ENCODE results near the gene NRN1.
"Not testable (repeated sequence)": the region's sequence is repeated elsewhere in the genome, so short reads cannot be mapped to it uniquely, and the experiment has no call there.

Gene NRN1

DNA sequence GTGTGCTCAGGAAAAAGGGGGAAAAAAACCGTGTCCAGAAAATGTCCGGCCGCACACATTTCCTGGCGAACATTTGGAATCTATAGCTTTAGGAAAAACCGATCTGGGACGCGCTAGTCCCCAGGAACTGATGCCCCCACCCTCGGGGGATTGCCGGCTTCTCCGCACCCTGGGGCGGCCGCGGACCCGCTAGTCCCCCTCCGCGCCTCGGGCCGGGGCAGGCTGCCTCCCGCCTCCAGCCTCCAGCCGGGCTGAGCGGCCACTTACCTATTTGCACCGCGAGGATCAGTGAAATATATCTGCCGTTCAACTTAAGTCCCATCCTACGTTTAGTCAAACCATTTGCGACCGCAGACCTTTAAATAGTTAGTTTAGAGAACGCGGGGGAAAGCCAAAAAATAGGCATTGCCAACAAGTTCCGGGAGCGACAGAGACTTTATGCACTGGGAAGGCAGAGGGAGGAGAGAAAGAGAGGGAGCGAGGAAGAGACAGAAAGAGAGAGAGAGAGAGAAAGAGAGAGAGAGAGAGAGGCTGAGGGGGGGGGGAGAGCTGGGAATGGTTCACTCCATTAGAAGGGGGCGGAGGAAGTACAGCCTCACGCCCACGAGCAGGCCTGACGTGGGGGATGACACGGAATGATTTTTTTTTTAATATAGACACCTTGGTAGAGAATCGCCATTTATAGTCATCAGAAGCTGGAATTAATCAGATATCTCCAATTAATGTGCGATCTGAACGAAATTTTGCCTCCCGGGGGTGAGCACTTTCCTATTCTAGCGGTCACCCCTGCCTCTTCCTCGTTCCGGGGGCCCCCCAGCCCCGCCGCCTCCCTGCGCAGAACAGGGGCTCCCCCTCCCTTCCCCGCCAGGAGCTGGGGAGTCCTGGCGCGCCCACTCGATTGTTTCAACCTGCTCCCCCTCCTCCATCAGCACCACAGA is at the start of gene NRN1:
TSS of gene NRN1 (minus strand) at position 498 of the 938 bp plus-strand sequence. CDS start at position 322, 176 bp downstream.
- DNase-seq, result no peak

- DNase-seq, result no peak
These were observed 45.5 kb upstream of the NRN1 start for GRCh38 chr6:6052216-6052615.

DNA sequence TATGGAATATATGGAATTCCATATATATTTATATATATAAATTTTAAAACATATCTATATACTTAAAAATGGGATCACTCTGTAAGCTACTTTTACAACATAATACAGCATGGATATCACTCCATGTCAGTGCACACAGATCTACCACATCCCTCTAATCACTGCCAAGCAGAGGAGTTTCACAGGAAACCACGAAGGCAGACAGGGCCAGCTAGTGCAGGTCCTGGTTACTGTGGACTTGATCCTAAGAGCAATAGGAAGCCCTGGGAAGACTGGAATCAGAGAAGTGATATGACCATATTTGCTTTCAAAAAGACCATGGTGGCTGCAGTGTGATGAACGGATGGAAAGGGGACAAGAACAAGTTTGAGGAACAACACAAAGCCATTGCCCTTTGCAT is 40.0 kb upstream of the NRN1 start:
- DNase-seq, result no peak

GRCh38 chr6:6039946-6040509 is 33.3 kb upstream of the NRN1 start:
- DNase-seq, result no peak

GRCh38 chr6:6037179-6037578 is 30.5 kb upstream of the NRN1 start:
- DNase-seq, result no peak

- DNase-seq, result no peak
These were observed 27.1 kb upstream of the NRN1 start for GRCh38 chr6:6033858-6034257.

GRCh38 chr6:6026513-6027205 is 19.9 kb upstream of the NRN1 start:
- no peak for DNase-seq

DNA sequence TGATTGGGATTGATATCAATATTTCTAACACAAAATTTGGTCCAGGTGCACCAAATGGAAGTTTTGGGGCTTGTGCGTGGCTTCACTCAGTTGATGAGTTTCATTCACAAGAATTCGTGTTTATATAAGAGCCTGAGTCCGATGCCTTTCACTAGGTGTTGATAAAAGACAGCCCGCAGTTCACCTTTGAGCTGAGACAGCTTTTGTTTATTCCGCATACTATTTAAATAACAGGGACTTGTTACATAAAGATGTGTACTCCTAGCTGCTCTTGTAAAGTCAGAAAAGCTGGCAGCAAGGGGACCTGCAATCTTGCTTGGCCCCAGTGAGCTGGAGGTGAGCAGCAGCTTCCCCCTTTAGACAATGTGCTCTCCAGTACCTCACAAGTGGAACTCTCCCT is 19.0 kb upstream of the NRN1 start:
- no peak for DNase-seq

DNA sequence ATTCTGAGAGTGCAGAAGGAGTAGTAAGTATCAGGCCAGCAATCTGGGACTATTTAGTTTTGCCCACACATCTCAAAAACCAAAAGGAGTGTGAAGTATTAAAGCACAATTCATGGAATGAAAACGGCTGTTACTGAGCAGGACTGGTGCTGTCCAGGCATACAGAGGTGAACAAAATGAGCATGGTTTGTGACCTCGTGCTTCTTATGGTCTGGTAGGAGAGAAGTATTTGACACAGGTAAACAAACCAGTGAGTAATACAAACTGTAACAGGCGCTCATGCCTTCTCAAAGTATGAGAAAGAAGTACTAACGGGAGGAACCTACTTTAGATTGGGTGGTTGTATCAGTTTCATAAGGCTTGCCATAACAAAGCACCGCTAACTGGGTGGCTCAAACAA is 17.5 kb upstream of the NRN1 start:
- DNase-seq, result no peak

GRCh38 chr6:6022841-6023240 is 16.1 kb upstream of the NRN1 start:
- DNase-seq, result not testable (repeated sequence)

DNA sequence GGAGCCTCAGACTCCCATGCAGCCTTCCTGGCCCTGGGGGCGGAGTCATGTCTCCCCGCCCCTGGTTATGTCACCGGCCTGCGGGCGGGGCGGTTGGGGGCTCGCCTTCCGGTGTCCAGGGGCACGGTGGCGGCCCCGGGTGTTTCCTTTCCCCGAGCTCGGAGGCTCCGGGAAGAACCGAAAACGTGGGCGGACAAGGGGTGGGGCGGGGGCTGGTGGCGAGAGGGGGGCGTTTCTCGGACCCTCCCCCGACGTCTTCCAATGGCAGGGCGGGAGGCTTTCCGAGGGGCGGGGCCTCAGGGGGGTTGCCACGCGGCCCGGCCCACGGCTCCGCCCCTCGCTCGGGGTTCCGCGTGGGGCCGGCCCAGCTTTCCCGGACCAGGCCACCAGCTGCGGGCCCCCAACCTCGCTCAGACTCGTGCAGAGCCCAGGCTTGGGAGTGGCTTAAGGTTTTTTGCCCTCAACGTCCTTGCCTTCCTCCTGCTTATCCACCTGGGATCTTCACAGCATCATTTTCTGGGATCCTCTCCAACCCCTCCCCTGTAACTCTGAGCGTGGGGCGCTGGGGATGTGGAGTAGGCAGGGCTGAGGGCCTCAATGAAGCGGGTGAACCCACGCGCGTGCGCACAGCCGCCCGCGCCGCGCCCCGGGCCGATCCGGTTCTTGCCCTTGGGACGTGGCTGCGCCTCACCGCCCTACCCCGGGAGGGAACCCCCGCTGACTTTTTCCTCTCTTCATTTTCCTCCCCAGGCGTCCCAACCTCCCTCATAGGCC is 2.1 kb upstream of the NRN1 start:
- peak; percentile 80 for DNase-seq

- no peak for DNase-seq
These were observed 1.4 kb upstream of the NRN1 start for GRCh38 chr6:6008089-6008647.

- peak; percentile 42 for DNase-seq
These were observed 802 bp upstream of the NRN1 start for GRCh38 chr6:6007366-6008088.

- no peak for DNase-seq
These were observed 708 bp downstream of the NRN1 start for GRCh38 chr6:6006006-6006427.

DNA sequence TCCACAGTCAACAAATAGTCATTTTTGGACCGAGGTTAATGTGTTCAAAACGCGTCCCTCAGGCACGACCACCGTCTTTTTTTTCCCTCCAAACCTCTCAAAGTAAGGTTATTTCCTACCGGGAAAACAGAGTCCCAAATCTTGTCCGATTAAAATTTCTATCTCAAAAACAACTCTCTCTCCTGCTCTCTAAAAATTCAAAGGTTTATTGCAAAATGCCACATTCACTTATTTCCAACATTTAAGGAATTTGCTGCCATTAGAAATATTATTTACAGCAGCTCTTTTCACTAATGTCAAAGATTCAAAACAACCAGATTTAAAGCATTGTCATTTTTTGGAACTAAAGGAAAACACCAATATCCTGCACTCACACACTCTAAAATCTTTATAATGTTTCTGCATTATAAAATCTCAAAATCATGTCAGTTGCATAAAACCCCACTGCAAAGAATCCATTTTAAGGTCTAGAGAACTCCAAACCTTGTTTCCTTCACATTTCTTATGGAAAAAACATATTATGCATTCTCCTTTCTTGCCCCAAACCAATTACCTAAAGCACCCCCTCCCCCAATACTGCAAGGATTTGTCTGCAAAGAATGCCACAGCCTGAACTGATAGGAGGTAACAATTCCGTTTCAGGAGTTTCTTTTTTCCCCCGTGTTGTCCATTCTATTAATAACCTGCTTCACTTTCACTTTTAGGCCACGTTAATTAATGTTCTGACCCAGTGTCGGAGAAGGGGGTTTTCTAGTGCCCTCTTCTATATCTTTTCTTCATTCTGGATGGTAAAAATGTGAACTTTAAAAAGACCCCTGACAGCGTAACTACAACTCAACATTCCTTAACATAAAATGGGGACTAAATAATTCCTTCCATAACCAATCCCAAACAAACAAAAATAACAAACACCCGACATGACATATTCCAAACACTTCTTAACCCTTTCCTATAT is 1.4 kb downstream of the NRN1 start:
- DNase-seq, result no peak

DNA sequence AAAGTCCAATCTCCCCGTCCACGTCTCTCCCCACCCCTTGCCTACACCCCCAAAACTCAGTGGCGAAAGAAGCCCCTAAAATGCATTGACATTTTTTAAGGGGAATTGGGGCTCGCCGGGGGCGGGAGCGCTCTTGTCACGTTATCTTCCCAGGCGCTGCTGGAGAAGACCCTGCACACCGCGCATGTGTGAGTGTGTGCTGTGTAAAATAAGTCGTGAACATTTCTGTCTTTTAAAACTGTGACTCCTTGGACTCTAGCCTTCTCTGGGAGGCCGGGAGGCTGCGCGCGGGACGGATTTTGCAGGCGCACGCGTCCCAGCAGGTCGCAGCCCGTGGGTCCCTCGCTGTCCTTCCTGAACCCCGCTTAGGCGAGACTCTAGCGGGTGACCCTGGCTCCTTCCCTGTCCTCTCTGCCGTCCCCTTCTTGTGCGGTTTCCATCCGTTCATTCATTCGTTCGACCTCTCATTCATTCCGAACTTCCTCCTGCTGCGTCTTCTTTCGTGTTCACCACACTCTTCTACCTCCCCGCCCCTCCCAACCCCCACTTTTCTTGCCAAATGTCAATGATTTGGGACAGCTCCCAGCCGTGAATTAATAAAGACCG is 2.2 kb downstream of the NRN1 start:
- no peak for DNase-seq

DNA sequence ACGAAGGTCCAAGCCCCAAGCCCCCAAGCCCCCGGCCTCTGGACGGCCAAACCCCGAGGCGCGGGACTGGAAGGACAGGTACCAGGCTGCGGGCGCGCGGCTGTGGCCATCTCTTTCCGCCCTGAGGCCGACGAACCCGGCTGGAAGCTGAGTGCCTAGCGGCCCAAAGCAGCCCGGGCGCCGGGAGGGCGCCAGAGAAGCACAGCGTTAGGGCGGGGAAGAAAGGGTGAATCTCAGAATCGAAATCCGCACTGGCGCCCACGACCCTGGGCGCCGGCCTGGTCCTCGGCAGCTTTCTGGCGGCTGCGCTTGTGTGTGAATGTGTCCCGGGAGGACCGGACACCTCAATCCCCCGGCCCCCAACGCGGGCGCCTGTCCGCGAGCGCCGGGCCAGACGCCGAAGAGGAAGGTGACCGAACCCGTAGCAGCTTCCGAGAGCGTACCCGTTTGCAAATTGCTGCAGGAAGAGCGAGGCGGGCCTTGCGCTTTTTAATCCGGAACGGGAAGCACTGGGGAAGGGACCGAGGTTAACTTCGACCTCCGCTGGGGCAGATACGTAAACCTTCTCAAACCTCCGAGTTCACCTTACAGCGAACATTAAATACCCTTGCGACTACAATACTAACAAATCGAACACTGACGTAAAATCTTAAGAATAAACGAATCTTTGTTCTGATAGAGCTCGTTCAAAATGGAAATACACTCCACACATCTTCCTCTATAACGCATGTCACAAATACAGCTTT is 2.9 kb downstream of the NRN1 start:
- DNase-seq, result peak; percentile 49

DNA sequence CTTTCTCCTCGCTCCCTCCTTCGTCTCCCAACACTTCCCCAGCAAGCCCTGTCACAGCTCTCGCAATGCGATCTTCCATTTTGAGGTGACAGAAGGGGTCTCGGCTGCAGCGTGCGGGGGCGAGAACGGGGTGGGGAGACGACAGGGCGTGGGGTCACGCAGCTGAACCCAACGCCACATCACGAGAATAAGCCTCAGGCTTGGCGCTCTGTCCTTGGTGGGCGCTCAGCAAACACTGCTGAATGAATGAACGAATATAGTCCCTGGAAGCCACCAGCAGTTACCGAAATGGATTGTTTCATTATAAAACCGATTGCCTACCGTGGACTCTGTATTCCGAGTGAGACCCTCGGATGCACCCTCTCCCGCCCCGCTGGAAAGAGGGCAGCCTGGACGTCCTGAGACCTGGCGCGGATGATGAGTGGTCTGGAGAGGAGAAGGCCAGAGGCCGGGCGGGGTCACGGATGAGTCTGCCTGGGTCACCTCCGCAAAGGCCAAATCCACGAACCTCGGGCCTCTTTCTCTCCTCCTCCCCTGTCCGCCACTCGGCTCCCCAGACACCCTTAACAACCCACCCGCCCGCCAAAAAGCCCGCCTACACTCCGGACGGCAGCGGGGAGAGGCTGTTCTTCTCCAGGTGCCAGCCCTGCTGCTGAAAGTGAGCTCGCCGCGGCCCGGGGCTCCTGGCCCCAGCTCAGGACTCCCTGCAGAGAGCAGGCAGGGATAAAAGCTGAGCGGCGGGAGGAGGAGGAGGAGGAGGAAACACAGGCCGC is 3.7 kb downstream of the NRN1 start:
- DNase-seq, result no peak
